NCI-H1694 treated with DMSO at 0.1 percent for 48 hours (cell line): ENCODE results near the gene COL26A1.
"Not testable (repeated sequence)": the region's sequence is repeated elsewhere in the genome, so short reads cannot be mapped to it uniquely, and the experiment has no call there.

Experiments
- DNase-seq: peaks from one replicate; lab custom pipeline; 2025; lab: John Stamatoyannopoulos, UW

Gene COL26A1

GRCh38 chr7:101402081-101402779 is 39.6 kb downstream of the COL26A1 start:
- DNase-seq = no peak

DNA sequence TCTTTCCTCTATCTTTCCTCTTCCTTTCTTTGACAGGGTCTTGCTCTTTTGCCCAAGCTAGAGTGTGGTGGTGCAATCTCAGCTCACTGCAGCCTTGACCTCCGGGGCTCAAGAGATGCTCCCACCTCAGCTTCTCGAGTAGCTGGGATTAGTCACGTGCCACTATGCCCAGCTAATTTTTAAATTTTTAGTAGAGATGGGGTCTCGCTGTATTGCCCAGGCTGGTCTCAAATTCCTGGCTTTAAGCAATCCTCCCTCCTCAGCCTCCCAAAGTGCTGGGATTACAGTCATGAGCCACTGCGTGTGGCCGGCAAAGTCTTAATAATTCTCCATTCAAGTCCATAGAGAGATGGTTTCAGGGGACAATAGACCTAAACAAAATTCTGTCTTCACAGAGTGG is 40.2 kb downstream of the COL26A1 start:
- DNase-seq = no peak

DNA sequence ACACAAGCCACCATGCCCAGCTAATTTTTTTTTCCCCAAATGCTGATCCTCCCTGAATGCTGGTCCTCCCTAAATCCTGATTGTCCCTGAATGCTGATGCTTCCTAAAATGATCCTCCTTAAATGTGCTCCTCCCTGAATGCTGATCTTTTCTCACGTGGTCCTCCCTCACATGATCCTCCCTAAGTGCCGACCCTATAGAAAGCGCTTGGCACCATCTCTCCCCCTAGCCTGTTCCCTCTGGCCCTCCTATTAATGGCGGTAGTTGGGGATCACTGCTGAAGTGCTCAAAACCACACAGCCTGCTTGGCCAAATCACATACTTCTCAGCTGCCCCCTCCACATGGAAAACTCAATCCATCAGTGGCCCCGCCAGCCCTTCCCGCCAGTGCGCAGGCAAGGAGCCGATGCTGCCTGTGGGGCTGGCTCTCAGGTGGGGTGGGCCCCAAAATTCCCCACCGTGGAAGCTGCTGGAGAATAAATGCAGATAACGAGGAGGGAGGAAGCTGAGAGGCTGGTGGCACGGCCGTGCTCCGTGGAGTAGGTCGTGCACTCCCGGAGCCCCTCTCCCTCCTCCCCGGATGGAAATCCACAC is 42.9 kb downstream of the COL26A1 start:
- no peak for DNase-seq

GRCh38 chr7:101410743-101411507 is 48.2 kb downstream of the COL26A1 start:
- DNase-seq = no peak

DNA sequence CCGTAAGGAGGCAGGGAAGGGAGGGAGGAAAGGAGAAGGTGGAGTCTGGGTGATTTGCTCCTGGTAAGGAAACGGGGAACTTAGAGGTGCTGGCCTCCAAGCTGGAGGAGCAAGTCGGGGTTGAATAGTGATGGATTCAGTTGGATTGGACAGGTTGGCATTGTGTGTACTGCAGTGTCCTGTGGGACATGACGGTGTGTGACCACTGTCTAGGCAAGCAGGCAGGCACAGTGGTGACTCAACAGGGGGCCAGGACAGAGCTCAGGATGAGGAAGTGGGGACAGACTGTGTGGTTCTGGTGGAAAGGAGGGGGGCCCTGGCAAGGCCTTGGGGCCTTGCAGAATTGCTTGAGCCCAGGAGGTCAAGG is 48.8 kb downstream of the COL26A1 start:
- DNase-seq = no peak

- DNase-seq = no peak
Observed at GRCh38 chr7:101412976-101413375, 50.3 kb downstream of the COL26A1 start.

DNA sequence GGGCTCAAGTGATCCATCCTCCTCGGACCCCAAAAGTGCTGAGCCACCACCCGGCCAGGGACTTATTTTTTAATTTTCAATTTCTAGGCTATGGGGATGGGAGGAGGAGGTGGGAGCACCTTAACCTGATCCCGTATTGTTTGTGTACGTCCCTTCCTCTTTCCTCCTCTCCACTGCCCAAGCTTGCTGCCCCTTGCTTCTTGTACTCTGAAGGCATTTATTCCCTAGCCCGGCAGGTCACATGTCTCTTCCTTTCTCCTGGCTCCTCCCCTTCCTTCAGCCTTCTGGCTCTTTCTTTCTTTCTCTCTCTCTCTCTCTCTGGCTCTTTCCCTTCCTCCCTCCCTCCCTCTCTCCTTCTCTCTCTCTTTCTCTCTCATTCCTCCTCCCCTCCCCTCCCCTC is 56.0 kb downstream of the COL26A1 start:
- no peak for DNase-seq

GRCh38 chr7:101419831-101420230 is 57.2 kb downstream of the COL26A1 start:
- DNase-seq = no peak

- DNase-seq = no peak
Observed at GRCh38 chr7:101420436-101420835, 57.8 kb downstream of the COL26A1 start.

GRCh38 chr7:101422356-101423195 is 59.9 kb downstream of the COL26A1 start:
- no peak for DNase-seq

DNA sequence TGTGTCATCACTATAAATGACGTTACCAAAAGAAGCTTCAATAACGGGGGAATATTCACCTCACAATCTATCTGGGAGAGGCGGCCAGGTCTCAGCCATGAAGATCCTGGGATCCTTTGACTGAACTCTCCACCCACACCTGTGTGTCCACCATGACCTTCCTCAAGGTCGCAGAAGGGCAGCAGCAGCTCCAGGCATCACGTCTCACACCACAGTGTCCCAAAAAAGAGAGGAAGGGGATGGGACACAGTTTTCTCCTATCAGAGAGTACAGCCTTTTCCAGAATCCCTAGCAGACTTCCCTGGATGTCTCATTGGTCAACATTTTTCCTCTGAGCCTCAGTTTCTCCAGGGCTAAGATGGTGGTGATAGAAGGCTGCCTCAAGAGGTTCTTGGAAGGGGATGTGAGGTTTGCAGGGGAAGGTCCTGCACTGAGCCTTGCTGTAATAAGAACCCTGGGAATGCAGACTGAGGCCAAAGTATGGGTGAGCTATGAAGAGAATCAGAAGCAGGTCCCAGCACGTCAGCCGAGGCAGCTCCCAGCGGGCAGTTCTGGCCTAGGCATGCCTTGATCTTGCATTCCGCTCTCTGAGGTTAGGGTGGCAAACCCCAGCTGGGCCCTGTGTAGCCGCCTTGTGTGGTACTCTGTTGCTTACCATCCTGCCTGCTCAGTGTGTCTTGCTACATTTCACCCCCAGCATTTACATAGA is 63.8 kb downstream of the COL26A1 start:
- DNase-seq = no peak

GRCh38 chr7:101428093-101428866 is 65.6 kb downstream of the COL26A1 start:
- DNase-seq = no peak

DNA sequence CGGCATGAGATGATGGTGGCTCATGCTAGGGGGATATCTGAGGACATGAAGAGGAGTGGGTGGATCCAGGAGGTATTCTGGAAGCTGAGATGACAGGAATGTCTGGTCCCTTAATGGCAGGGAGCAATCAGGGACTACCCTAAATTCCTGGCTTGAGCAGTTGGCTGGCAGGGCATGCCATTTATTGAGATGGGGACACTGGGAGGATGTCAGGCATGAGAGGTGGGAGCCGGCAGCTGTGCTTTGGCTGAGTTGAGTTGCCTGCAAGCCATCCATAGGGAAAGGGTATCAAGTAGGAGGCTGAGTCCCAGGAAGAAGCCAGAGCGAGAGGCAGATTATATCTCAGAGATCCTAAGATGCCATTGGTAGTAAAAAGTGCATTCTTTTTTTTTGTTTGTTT is 69.6 kb downstream of the COL26A1 start:
- DNase-seq = no peak

- no peak for DNase-seq
Observed at GRCh38 chr7:101433688-101434087, 71.0 kb downstream of the COL26A1 start.

DNA sequence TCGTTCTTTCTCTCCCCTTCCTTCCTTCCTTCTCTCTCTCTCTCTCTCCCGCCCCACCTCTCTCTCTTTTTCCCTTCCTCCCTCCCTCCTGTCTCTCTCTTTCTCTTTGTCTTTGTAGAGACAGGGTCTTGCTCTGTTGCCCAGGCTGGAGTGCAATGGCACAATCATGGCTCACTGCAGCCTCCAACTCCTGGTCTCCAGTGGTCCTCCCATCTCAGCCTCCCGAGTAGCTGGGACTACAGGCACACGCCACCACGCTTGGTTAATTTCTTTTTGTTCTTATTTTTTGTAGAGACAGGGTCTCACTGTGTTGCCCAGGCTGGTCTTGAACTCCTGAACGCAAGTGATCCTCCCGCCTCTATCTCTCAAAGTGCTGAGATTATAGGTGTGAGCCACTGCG is 71.5 kb downstream of the COL26A1 start:
- DNase-seq = not testable (repeated sequence)

GRCh38 chr7:101435461-101436220 is 73.0 kb downstream of the COL26A1 start:
- no peak for DNase-seq

DNA sequence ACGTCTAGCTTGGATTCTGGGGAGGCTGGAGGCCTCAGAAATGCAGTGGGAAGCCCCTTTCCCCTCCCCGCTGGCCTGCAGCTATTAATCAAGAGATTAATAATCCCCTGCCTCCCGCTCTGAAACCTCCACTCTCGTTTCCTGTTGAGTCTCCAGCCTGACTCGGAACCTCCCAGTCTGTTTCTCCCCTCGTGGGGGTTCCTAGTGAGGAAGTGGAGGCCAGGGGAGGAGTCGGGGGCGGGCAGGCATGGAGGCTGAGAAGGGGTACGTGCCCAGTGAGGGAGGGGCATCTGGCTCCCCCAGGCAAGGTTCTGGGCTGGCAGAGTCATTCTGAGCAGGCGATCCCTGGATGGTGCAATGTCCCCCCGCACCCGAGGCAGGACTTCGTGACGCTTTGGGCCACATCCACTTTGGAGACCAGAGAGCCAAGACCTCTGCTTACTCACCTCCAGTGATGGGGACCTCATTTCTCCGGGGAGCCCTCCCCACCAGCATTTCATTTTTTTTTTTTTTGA is 73.6 kb downstream of the COL26A1 start:
- DNase-seq = no peak

- DNase-seq = no peak
Observed at GRCh38 chr7:101436857-101437576, 74.3 kb downstream of the COL26A1 start.

- no peak for DNase-seq
Observed at GRCh38 chr7:101441890-101442289, 79.2 kb downstream of the COL26A1 start.
